ENCODE measurements around the gene TRAP1.
"Not testable (repeated sequence)": the region's sequence is repeated elsewhere in the genome, so short reads cannot be mapped to it uniquely, and the experiment has no call there.

The TRAP1 gene

GRCh38 chr16:3625911-3626732 is 91.2 kb downstream of the TRAP1 start:
- Histone ChIP-seq H3K27ac (ENCODE audit: low read depth, low read length) (no peak overlapping the region), H3K27me3 (ENCODE audit: control insufficient read depth in 1 of 2, insufficient read depth in 2 of 2, low read length in 2 of 2) (no peaks in the 10 kb centered on the region), H3K36me3 (ENCODE audit: control insufficient read depth in 1 of 2, insufficient read depth in 2 of 2, low read length in 2 of 2) (no peaks in the 10 kb centered on the region), H3K9ac (ENCODE audit: low read depth in 1 of 2, low read length in 2 of 2) (no peak overlapping the region), H3K9me3 (ENCODE audit: control insufficient read depth in 1 of 2, low read length in 2 of 2) (no peaks in the 10 kb centered on the region), H3K4me3 (ENCODE audit: low read depth in 1 of 2, low read length in 2 of 2) (no peak overlapping the region), H3K4me1 (ENCODE audit: control insufficient read depth in 1 of 2, insufficient read depth in 2 of 2, low read length in 2 of 2) (peaks cover 0 to 4% of the 10 kb centered on the region in 2 donors)

DNA sequence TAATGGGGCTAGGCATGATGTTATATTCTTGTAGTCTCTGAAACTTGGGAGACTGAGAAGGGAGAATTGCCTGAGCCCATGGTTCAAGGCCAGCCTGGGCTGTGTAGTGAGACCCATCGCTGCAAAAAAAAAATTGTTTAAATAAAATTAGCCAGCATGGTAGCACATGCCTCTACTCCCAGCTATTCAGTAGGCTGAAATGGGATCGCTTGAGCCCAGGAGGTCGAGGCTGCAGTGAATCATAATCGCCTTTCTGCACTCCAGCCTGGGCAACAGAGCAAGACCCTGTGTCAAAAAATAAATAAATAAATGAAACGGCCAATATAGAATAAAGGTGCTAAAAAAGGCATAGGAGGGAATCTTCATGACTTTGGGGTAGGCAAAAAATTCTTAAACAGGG is 92.0 kb downstream of the TRAP1 start:
- Histone ChIP-seq H3K4me1 (ENCODE audit: control insufficient read depth in 1 of 2, insufficient read depth in 2 of 2, low read length in 2 of 2) (peaks cover 0 to 4% of the 10 kb centered on the region in 2 donors), H3K27ac (ENCODE audit: low read depth, low read length) (no peak overlapping the region), H3K9me3 (ENCODE audit: control insufficient read depth in 1 of 2, low read length in 2 of 2) (no peaks in the 10 kb centered on the region), H3K36me3 (ENCODE audit: control insufficient read depth in 1 of 2, insufficient read depth in 2 of 2, low read length in 2 of 2) (no peaks in the 10 kb centered on the region), H3K27me3 (ENCODE audit: control insufficient read depth in 1 of 2, insufficient read depth in 2 of 2, low read length in 2 of 2) (no peaks in the 10 kb centered on the region), H3K9ac (ENCODE audit: low read depth in 1 of 2, low read length in 2 of 2) (no peak overlapping the region), H3K4me3 (ENCODE audit: low read depth in 1 of 2, low read length in 2 of 2) (no peak overlapping the region)

GRCh38 chr16:3623642-3624041 is 93.7 kb downstream of the TRAP1 start:
- Histone ChIP-seq H3K9ac (ENCODE audit: low read depth in 1 of 2, low read length in 2 of 2) (no peak overlapping the region), H3K4me3 (ENCODE audit: low read depth in 1 of 2, low read length in 2 of 2) (no peak overlapping the region), H3K9me3 (ENCODE audit: control insufficient read depth in 1 of 2, low read length in 2 of 2) (no peaks in the 10 kb centered on the region), H3K27me3 (ENCODE audit: control insufficient read depth in 1 of 2, insufficient read depth in 2 of 2, low read length in 2 of 2) (no peaks in the 10 kb centered on the region), H3K4me1 (ENCODE audit: control insufficient read depth in 1 of 2, insufficient read depth in 2 of 2, low read length in 2 of 2) (peaks cover 0 to 4% of the 10 kb centered on the region in 2 donors), H3K27ac (ENCODE audit: low read depth, low read length) (no peak overlapping the region), H3K36me3 (ENCODE audit: control insufficient read depth in 1 of 2, insufficient read depth in 2 of 2, low read length in 2 of 2) (no peaks in the 10 kb centered on the region)

GRCh38 chr16:3618769-3619141 is 98.6 kb downstream of the TRAP1 start:
- peaks cover 0 to 5% of the 10 kb centered on the region in 2 donors for H3K36me3 ChIP-seq (ENCODE audit: control insufficient read depth in 1 of 2, insufficient read depth in 2 of 2, low read length in 2 of 2)
- H3K9ac ChIP-seq (ENCODE audit: low read depth in 1 of 2, low read length in 2 of 2), result no peak overlapping the region
- H3K4me3 ChIP-seq (ENCODE audit: low read depth in 1 of 2, low read length in 2 of 2), result no peak overlapping the region
- no peaks in the 10 kb centered on the region for H3K27me3 ChIP-seq (ENCODE audit: control insufficient read depth in 1 of 2, insufficient read depth in 2 of 2, low read length in 2 of 2)
- H3K9me3 ChIP-seq (ENCODE audit: control insufficient read depth in 1 of 2, low read length in 2 of 2), result no peaks in the 10 kb centered on the region
- no peak overlapping the region for H3K27ac ChIP-seq (ENCODE audit: low read depth, low read length)
- peaks cover 4 to 8% of the 10 kb centered on the region in 2 donors for H3K4me1 ChIP-seq (ENCODE audit: control insufficient read depth in 1 of 2, insufficient read depth in 2 of 2, low read length in 2 of 2)

- Histone ChIP-seq H3K9ac (ENCODE audit: low read depth in 1 of 2, low read length in 2 of 2) (peak overlapping the region in 1 of 2 donors; percentile 10), H3K27me3 (ENCODE audit: control insufficient read depth in 1 of 2, insufficient read depth in 2 of 2, low read length in 2 of 2) (no peaks in the 10 kb centered on the region), H3K4me1 (ENCODE audit: control insufficient read depth in 1 of 2, insufficient read depth in 2 of 2, low read length in 2 of 2) (peaks cover 29 to 31% of the 10 kb centered on the region in 2 donors), H3K27ac (ENCODE audit: low read depth, low read length) (no peak overlapping the region), H3K4me3 (ENCODE audit: low read depth in 1 of 2, low read length in 2 of 2) (peak overlapping the region; percentile 57 to 84), H3K9me3 (ENCODE audit: control insufficient read depth in 1 of 2, low read length in 2 of 2) (no peaks in the 10 kb centered on the region), H3K36me3 (ENCODE audit: control insufficient read depth in 1 of 2, insufficient read depth in 2 of 2, low read length in 2 of 2) (peaks cover 0 to 5% of the 10 kb centered on the region in 2 donors)
Observed at GRCh38 chr16:3612510-3613466, 104.5 kb downstream of the TRAP1 start.

- peaks cover 0 to 5% of the 10 kb centered on the region in 2 donors for H3K36me3 ChIP-seq (ENCODE audit: control insufficient read depth in 1 of 2, insufficient read depth in 2 of 2, low read length in 2 of 2)
- H3K9me3 ChIP-seq (ENCODE audit: control insufficient read depth in 1 of 2, low read length in 2 of 2), result no peaks in the 10 kb centered on the region
- H3K4me3 ChIP-seq (ENCODE audit: low read depth in 1 of 2, low read length in 2 of 2), result peak within 1 kb of the TSS; percentile 84 to 98
- H3K27me3 ChIP-seq (ENCODE audit: control insufficient read depth in 1 of 2, insufficient read depth in 2 of 2, low read length in 2 of 2), result no peaks in the 10 kb centered on the region
- H3K27ac ChIP-seq (ENCODE audit: low read depth, low read length), result peak within 1 kb of the TSS; percentile 67
- peaks cover 29 to 31% of the 10 kb centered on the region in 2 donors for H3K4me1 ChIP-seq (ENCODE audit: control insufficient read depth in 1 of 2, insufficient read depth in 2 of 2, low read length in 2 of 2)
- H3K9ac ChIP-seq (ENCODE audit: low read depth in 1 of 2, low read length in 2 of 2), result peak within 1 kb of the TSS; percentile 92 to 97
Observed at GRCh38 chr16:3611146-3611975, 106.0 kb downstream of the TRAP1 start, which contains the start of gene SLX4. Gene SLX4, minus strand, starts transcription at chr16:3611606. Its CDS starts 2,642 bp downstream, at chr16:3608964.

GRCh38 chr16:3610698-3611145 is 106.6 kb downstream of the TRAP1 start:
- H3K27me3 ChIP-seq (ENCODE audit: control insufficient read depth in 1 of 2, insufficient read depth in 2 of 2, low read length in 2 of 2), result no peaks in the 10 kb centered on the region
- peak overlapping the region; percentile 67 for H3K27ac ChIP-seq (ENCODE audit: low read depth, low read length)

GRCh38 chr16:3609895-3610697 is 107.2 kb downstream of the TRAP1 start:
- Histone ChIP-seq H3K36me3 (ENCODE audit: control insufficient read depth in 1 of 2, insufficient read depth in 2 of 2, low read length in 2 of 2) (peaks cover 0 to under 1% of the 10 kb centered on the region in 2 donors), H3K27me3 (ENCODE audit: control insufficient read depth in 1 of 2, insufficient read depth in 2 of 2, low read length in 2 of 2) (no peaks in the 10 kb centered on the region), H3K4me3 (ENCODE audit: low read depth in 1 of 2, low read length in 2 of 2) (peak overlapping the region; percentile 84 to 86), H3K9ac (ENCODE audit: low read depth in 1 of 2, low read length in 2 of 2) (peak overlapping the region; percentile 88 to 92), H3K27ac (ENCODE audit: low read depth, low read length) (no peak overlapping the region), H3K4me1 (ENCODE audit: control insufficient read depth in 1 of 2, insufficient read depth in 2 of 2, low read length in 2 of 2) (peaks cover 26 to 27% of the 10 kb centered on the region in 2 donors), H3K9me3 (ENCODE audit: control insufficient read depth in 1 of 2, low read length in 2 of 2) (no peaks in the 10 kb centered on the region)

More at GRCh38 chr16:3610698-3611145, 106.6 kb downstream of the TRAP1 start:
- no peaks in the 10 kb centered on the region for H3K9me3 ChIP-seq (ENCODE audit: control insufficient read depth in 1 of 2, low read length in 2 of 2)
- peak overlapping the region; percentile 84 to 86 for H3K4me3 ChIP-seq (ENCODE audit: low read depth in 1 of 2, low read length in 2 of 2)
- H3K9ac ChIP-seq (ENCODE audit: low read depth in 1 of 2, low read length in 2 of 2), result peak overlapping the region; percentile 88 to 92
- peaks cover 0 to 5% of the 10 kb centered on the region in 2 donors for H3K36me3 ChIP-seq (ENCODE audit: control insufficient read depth in 1 of 2, insufficient read depth in 2 of 2, low read length in 2 of 2)
- H3K4me1 ChIP-seq (ENCODE audit: control insufficient read depth in 1 of 2, insufficient read depth in 2 of 2, low read length in 2 of 2), result peaks cover 29 to 31% of the 10 kb centered on the region in 2 donors

- H3K9me3 ChIP-seq (ENCODE audit: control insufficient read depth in 1 of 2, low read length in 2 of 2); H3K27ac ChIP-seq (ENCODE audit: low read depth, low read length); H3K4me3 ChIP-seq (ENCODE audit: low read depth in 1 of 2, low read length in 2 of 2); H3K9ac ChIP-seq (ENCODE audit: low read depth in 1 of 2, low read length in 2 of 2); H3K27me3 ChIP-seq (ENCODE audit: control insufficient read depth in 1 of 2, insufficient read depth in 2 of 2, low read length in 2 of 2); H3K36me3 ChIP-seq (ENCODE audit: control insufficient read depth in 1 of 2, insufficient read depth in 2 of 2, low read length in 2 of 2): not testable (repeated sequence)
- peaks cover 25 to 27% of the 10 kb centered on the region in 2 donors for H3K4me1 ChIP-seq (ENCODE audit: control insufficient read depth in 1 of 2, insufficient read depth in 2 of 2, low read length in 2 of 2)
Observed at GRCh38 chr16:3608976-3609375, 108.3 kb downstream of the TRAP1 start.

Measured in duodenal mucosa (tissue), 2 donors.